GM13977 (cell line): ENCODE data around the gene DLG2.

Experiments
- DNase-seq: peaks from one replicate; pipeline ENCODE4 v3.0.0; 2012; ENCODE audit warnings: low spot score
- CTCF ChIP-seq: IDR thresholded peaks from 2 replicates; pipeline ENCODE4 v1.5.1; 2012; ENCODE audit warnings: mild to moderate bottlenecking, control low read depth; ENCODE audit not compliant: insufficient read depth; ENCODE audit errors: extremely low read depth, missing control alignments
- in situ Hi-C: fragments of 300-500 bp; cut with MboI; formaldehyde crosslinking; loops from one replicate; pipeline ENCODE4 v1.12.0; 2022; ENCODE audit warnings: low sequenced_read_pairs, low pct_unique_long_range_greater_than_20kb, mixed read lengths, inconsistent platforms; ENCODE audit not compliant: unreplicated experiment

The DLG2 gene

GRCh38 chr11:83713708-83714107, 1913.4 kb downstream of the DLG2 start:
- DNase-seq, result no peak
- no peak for TF ChIP-seq CTCF
- in situ Hi-C loops, result loop anchor here (25.0 kb wide), 2 partner anchors 426 to 626 kb away; partner anchors contain the start of gene CCDC90B

GRCh38 chr11:83711106-83711527, 1916.0 kb downstream of the DLG2 start:
- in situ Hi-C loops, result loop anchor here (25.0 kb wide), 2 partner anchors 424 to 624 kb away; partner anchors contain the start of gene CCDC90B
- no peak for TF ChIP-seq CTCF
- DNase-seq, result no peak

GRCh38 chr11:83709434-83709833, 1917.7 kb downstream of the DLG2 start:
- DNase-seq, result no peak
- no peak for TF ChIP-seq CTCF
- in situ Hi-C loops, result loop anchor here (25.0 kb wide), 2 partner anchors 422 to 622 kb away; partner anchors contain the start of gene CCDC90B

- no peak for TF ChIP-seq CTCF
- no peak for DNase-seq
- in situ Hi-C loops, result loop anchor here (25.0 kb wide), 2 partner anchors 419 to 619 kb away; partner anchors contain the start of gene CCDC90B
These were observed 1920.6 kb downstream of the DLG2 start for GRCh38 chr11:83706566-83706965.

GRCh38 chr11:83702796-83703195, 1924.3 kb downstream of the DLG2 start:
- in situ Hi-C loops, result loop anchor here (25.0 kb wide), 2 partner anchors 415 to 615 kb away; partner anchors contain the start of gene CCDC90B
- no peak for DNase-seq
- TF ChIP-seq CTCF, result no peak

- DNase-seq, result no peak
- in situ Hi-C loops, result no loop called here
- no peak for TF ChIP-seq CTCF
These were observed 1929.6 kb downstream of the DLG2 start for GRCh38 chr11:83697518-83697917.
